ENCODE data around the gene KLHL33.

The KLHL33 gene

GRCh38 chr14:20412876-20413743 lies 22.9 kb downstream of the KLHL33 start, which contains the start of gene TEP1:
TEP1 (minus strand) TSS chr14:20413501; CDS start chr14:20408439, 5,062 bp downstream.
- FAIRE-seq: no peak

- no peak for FAIRE-seq
Observed at GRCh38 chr14:20412411-20412810, 23.6 kb downstream of the KLHL33 start.

GRCh38 chr14:20409226-20409625 lies 26.7 kb downstream of the KLHL33 start:
- FAIRE-seq: no peak

GRCh38 chr14:20403521-20403920 lies 32.4 kb downstream of the KLHL33 start:
- FAIRE-seq: no peak

- FAIRE-seq: no peak
Observed at GRCh38 chr14:20400965-20401593, 34.9 kb downstream of the KLHL33 start.

GRCh38 chr14:20400589-20400964 lies 35.4 kb downstream of the KLHL33 start:
- no peak for FAIRE-seq

- no peak for FAIRE-seq
Observed at GRCh38 chr14:20397511-20397910, 38.5 kb downstream of the KLHL33 start.

- FAIRE-seq: no peak
Observed at GRCh38 chr14:20391505-20391904, 44.5 kb downstream of the KLHL33 start.

GRCh38 chr14:20388159-20388558 lies 47.8 kb downstream of the KLHL33 start:
- no peak for FAIRE-seq

GRCh38 chr14:20387576-20387975 lies 48.4 kb downstream of the KLHL33 start:
- no peak for FAIRE-seq

- FAIRE-seq: no peak
Observed at GRCh38 chr14:20386276-20386855, 49.6 kb downstream of the KLHL33 start.

GRCh38 chr14:20384886-20385285 lies 51.1 kb downstream of the KLHL33 start:
- no peak for FAIRE-seq

GRCh38 chr14:20384321-20384720 lies 51.6 kb downstream of the KLHL33 start:
- no peak for FAIRE-seq

- FAIRE-seq: no peak
Observed at GRCh38 chr14:20383636-20384035, 52.3 kb downstream of the KLHL33 start.

GRCh38 chr14:20383032-20383431 lies 52.9 kb downstream of the KLHL33 start:
- no peak for FAIRE-seq

- FAIRE-seq: no peak
Observed at GRCh38 chr14:20382526-20382925, 53.4 kb downstream of the KLHL33 start.

- FAIRE-seq: no peak
Observed at GRCh38 chr14:20381341-20381740, 54.6 kb downstream of the KLHL33 start.

- FAIRE-seq: no peak
Observed at GRCh38 chr14:20380681-20381080, 55.3 kb downstream of the KLHL33 start.

- FAIRE-seq: no peak
Observed at GRCh38 chr14:20379743-20380142, 56.2 kb downstream of the KLHL33 start.

GRCh38 chr14:20377171-20377570 lies 58.8 kb downstream of the KLHL33 start:
- no peak for FAIRE-seq

- FAIRE-seq: no peak
Observed at GRCh38 chr14:20376071-20376588, 59.8 kb downstream of the KLHL33 start.

All from A204.1 (cell line).